Right lung (tissue), 10 donors: Measurements from ENCODE around the gene FAF1. TPM values are rescaled to one million over a fixed set of nuclear protein-coding genes. Genes with fewer than 3 reads are reported as not detected.
"Not testable (repeated sequence)": the region's sequence is repeated elsewhere in the genome, so short reads cannot be mapped to it uniquely, and the experiment has no call there.

Experiments used
- DNase-seq, 2 donors: peaks; one replicate each; pipeline ENCODE4 v3.0.0-alpha.2; 2013
- long read RNA-seq, 8 donors: transcript quantifications; one replicate each; lab custom pipeline, GENCODE V29; 2026
- polyA plus RNA-seq, 5 donors: library from polyadenylated mRNA; unstranded; fragments of 120-200 nt; gene quantifications; one replicate each; pipeline versions ENCODE4 v1.2.1 to v1.2.3, GENCODE V29; 2013; ENCODE audit warnings: inconsistent platforms in 1 of 5, low replicate concordance in 1 of 5; ENCODE audit not compliant: insufficient read length in 5 of 5, insufficient read depth in 1 of 5

FAF1 gene
- 10 to 100 TPM; 44.6 to 61.4 (median 58.8) TPM for polyA plus RNA-seq
- long read RNA-seq, donor 1, full-length matches to known transcripts: 8 of 8 reads
- long read RNA-seq, donor 1, partial matches to known transcripts: 0 of 8 reads
- long read RNA-seq, donor 1, other reads (novel, unspliced or antisense): 0 of 8 reads
- long read RNA-seq, donor 2, full-length matches to known transcripts: 7 of 7 reads
- long read RNA-seq, donor 2, partial matches to known transcripts: 0 of 7 reads
- long read RNA-seq, donor 2, other reads (novel, unspliced or antisense): 0 of 7 reads
- long read RNA-seq, donor 3, full-length matches to known transcripts: 6 of 6 reads
- long read RNA-seq, donor 3, partial matches to known transcripts: 0 of 6 reads
- long read RNA-seq, donor 3, other reads (novel, unspliced or antisense): 0 of 6 reads
- long read RNA-seq, donor 4, full-length matches to known transcripts: 6 of 6 reads
- long read RNA-seq, donor 4, partial matches to known transcripts: 0 of 6 reads
- long read RNA-seq, donor 4, other reads (novel, unspliced or antisense): 0 of 6 reads
- long read RNA-seq, donor 5, full-length matches to known transcripts: 6 of 6 reads
- long read RNA-seq, donor 5, partial matches to known transcripts: 0 of 6 reads
- long read RNA-seq, donor 5, other reads (novel, unspliced or antisense): 0 of 6 reads
- long read RNA-seq, donor 6, full-length matches to known transcripts: 4 of 20 reads
- long read RNA-seq, donor 6, partial matches to known transcripts: 16 of 20 reads
- long read RNA-seq, donor 6, other reads (novel, unspliced or antisense): 0 of 20 reads
- long read RNA-seq, donor 7, full-length matches to known transcripts: 10 of 10 reads
- long read RNA-seq, donor 7, partial matches to known transcripts: 0 of 10 reads
- long read RNA-seq, donor 7, other reads (novel, unspliced or antisense): 0 of 10 reads
- long read RNA-seq, donor 8, full-length matches to known transcripts: 1 of 1 reads
- long read RNA-seq, donor 8, partial matches to known transcripts: 0 of 1 reads
- long read RNA-seq, donor 8, other reads (novel, unspliced or antisense): 0 of 1 reads

- peak; percentile 96 for DNase-seq
Measured at GRCh38 chr1:50959913-50960844, at the start of gene FAF1. Gene FAF1 (minus strand): TSS chr1:50960267. CDS start chr1:50959811, 456 bp downstream.

- no peak for DNase-seq
Measured at GRCh38 chr1:51009381-51009780, 49.3 kb upstream of the FAF1 start.

- DNase-seq: not testable (repeated sequence)
Measured at GRCh38 chr1:51005549-51005948, 45.5 kb upstream of the FAF1 start.

- DNase-seq: no peak
Measured at GRCh38 chr1:51002516-51002915, 42.4 kb upstream of the FAF1 start.

- DNase-seq: no peak
Measured at GRCh38 chr1:51000651-51001050, 40.6 kb upstream of the FAF1 start.

GRCh38 chr1:51000160-51000559, 40.1 kb upstream of the FAF1 start:
- no peak for DNase-seq

- not testable (repeated sequence) for DNase-seq
Measured at GRCh38 chr1:50999375-50999774, 39.3 kb upstream of the FAF1 start.

GRCh38 chr1:50996083-50996482, 36.0 kb upstream of the FAF1 start:
- no peak for DNase-seq

- DNase-seq: no peak
Measured at GRCh38 chr1:50995651-50996050, 35.6 kb upstream of the FAF1 start.

- DNase-seq: no peak
Measured at GRCh38 chr1:50994997-50995396, 34.9 kb upstream of the FAF1 start.

- DNase-seq: no peak
Measured at GRCh38 chr1:50993645-50994044, 33.6 kb upstream of the FAF1 start.

- no peak for DNase-seq
Measured at GRCh38 chr1:50992532-50993318, 32.7 kb upstream of the FAF1 start.

- DNase-seq: no peak
Measured at GRCh38 chr1:50989694-50990093, 29.6 kb upstream of the FAF1 start.

- no peak for DNase-seq
Measured at GRCh38 chr1:50986653-50987052, 26.6 kb upstream of the FAF1 start.

- no peak for DNase-seq
Measured at GRCh38 chr1:50985094-50985493, 25.0 kb upstream of the FAF1 start.

- DNase-seq: no peak
Measured at GRCh38 chr1:50983219-50983802, 23.2 kb upstream of the FAF1 start.

GRCh38 chr1:50982611-50983010, 22.5 kb upstream of the FAF1 start:
- no peak for DNase-seq

- no peak for DNase-seq
Measured at GRCh38 chr1:50981741-50982140, 21.7 kb upstream of the FAF1 start.

GRCh38 chr1:50980505-50980904, 20.4 kb upstream of the FAF1 start:
- no peak for DNase-seq

- no peak for DNase-seq
Measured at GRCh38 chr1:50979937-50980336, 19.9 kb upstream of the FAF1 start.
